Measurements from ENCODE around the gene IGIP.
"Not testable (repeated sequence)": the region's sequence is repeated elsewhere in the genome, so short reads cannot be mapped to it uniquely, and the experiment has no call there.

The IGIP gene

DNA sequence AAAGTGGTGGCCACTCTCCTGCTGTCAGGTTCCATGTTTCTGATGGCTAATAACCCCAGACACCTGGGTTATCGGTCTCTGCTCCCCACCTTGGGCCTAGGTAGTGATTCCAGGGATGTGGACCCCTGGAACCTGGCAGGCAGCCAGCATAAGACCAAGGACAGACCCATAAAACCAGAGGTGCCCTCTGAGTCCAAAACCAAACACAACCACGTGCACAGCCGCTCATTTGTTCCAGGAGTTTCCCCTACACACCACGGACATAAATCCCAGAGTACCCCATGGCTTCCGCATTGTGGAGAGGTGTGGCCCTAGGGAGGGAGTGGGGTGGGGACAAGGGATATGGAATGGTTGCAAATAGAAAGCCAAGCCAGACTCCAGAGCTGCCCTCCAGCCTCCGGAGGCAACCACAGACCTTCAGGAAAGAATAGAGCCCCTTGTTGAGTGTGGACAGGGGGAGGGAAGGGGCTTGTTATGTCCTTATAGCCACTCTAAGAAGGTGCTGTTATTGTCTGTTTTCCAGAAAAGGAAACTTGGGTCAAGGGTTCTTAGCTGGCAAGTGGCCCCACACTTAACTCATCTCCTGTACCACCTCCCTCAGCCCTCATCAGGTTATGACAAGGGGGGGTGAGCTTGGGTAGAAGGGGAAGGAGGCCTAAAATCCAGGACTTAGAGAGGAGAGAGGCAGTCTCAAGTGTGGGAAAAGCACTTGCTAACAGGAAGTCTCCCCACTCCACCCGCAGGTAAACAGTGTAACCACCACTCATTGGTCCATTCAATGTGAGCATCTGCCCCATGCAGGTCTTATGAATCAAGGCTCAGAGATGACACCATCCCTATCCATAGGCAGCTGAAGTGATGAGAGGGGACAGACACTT, 25.6 kb downstream of the IGIP start:
- Histone ChIP-seq H3K4me2 (ENCODE audit: low read length) (no peak overlapping the region), H2BK15ac (replicated peaks; ENCODE audit: low read depth) (no peak overlapping the region), H3K27ac (ENCODE audit: low read depth, low read length) (no peak overlapping the region), H3K23ac (ENCODE audit: low read length) (no peak overlapping the region), H2AK5ac (ENCODE audit: low read length) (no peak overlapping the region), H3K56ac (ENCODE audit: low read length) (no peak overlapping the region), H2BK5ac (ENCODE audit: low read length) (no peak overlapping the region), H3K27me3 (ENCODE audit: insufficient read depth, low read length, poor library complexity) (peaks cover 19% of the 10 kb centered on the region), H4K8ac (ENCODE audit: low read depth, low read length) (no peak overlapping the region), H2BK120ac (ENCODE audit: low read depth, low read length) (no peak overlapping the region), H3K4me3 (ENCODE audit: low read length) (no peak overlapping the region), H3K79me2 (ENCODE audit: control insufficient read depth, insufficient read depth, low read length) (no peaks in the 10 kb centered on the region), H3K79me1 (ENCODE audit: low read length) (no peaks in the 10 kb centered on the region), H4K5ac (ENCODE audit: low read length) (no peak overlapping the region), H3K4me1 (ENCODE audit: control insufficient read depth, low read depth, low read length) (peaks cover 6% of the 10 kb centered on the region), H3K4ac (ENCODE audit: low read depth, low read length) (no peak overlapping the region), H3K9ac (ENCODE audit: low read length) (no peak overlapping the region), H3K36me3 (ENCODE audit: control insufficient read depth, insufficient read depth, low read length) (no peaks in the 10 kb centered on the region), H3K18ac (ENCODE audit: low read length) (no peak overlapping the region)
- WGBS (ENCODE audit: extremely low coverage, insufficient coverage, low lambda C conversion rate), result no CpG with 5 or more reads among the region's 7 CpGs
- no peak for DNase-seq

DNA sequence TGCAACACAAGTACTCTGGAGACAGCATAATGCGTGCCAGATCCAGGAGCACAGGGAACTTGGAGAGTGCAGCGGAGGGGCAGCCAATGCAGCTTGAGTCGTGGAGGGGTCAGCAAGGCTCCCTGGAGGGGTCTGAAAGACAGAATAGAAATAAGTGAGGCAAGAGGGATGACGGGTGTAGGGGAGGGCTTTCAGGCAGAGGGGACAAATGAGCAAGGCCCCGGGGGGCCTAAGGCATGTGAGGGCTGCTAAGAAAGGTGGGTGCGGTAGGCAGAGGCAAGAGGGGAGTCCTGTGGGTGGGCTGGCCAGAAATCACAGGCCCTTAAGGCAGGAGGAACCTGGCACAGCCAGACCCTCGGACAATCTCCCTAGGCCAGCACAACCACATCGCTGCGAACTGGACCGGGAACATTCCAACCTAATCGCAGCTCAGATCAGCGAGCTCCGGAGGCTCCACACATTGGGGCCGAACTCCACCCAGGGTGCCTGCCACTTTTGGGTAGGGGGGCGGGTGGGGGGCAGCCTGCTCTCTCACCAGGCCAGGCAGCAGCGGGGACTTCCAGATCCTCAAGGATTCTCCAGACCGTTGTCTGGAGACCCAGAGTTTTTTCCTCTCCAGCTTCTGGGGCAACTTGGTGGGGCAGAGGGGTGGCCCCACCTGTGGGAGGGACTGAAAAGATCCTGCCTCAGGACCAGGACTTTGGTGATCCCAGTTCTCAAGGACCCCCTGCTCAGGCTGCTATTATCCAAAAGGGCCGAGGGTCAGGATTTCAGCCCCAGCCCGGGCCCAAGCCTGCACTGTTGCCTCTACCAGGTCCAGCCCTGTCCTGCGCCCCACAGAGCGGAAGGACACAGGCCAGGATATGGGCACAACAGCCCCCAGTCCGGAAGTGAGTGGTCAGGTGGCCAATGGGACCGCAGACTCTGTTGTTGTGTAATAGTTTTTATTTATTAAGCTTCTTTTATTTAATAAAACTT, 26.6 kb downstream of the IGIP start:
- no peak for DNase-seq
- H3K56ac ChIP-seq (ENCODE audit: low read length), result peak overlapping the region; percentile 42
- H3K4ac ChIP-seq (ENCODE audit: low read depth, low read length), result no peak overlapping the region
- no peak overlapping the region for H2BK15ac ChIP-seq (replicated peaks; ENCODE audit: low read depth)
- H2BK120ac ChIP-seq (ENCODE audit: low read depth, low read length), result no peak overlapping the region
- peaks cover 10% of the 10 kb centered on the region for H3K27me3 ChIP-seq (ENCODE audit: insufficient read depth, low read length, poor library complexity)
- peak overlapping the region; percentile 8 for H3K4me2 ChIP-seq (ENCODE audit: low read length)
- no peaks in the 10 kb centered on the region for H3K79me2 ChIP-seq (ENCODE audit: control insufficient read depth, insufficient read depth, low read length)
- H4K5ac ChIP-seq (ENCODE audit: low read length), result no peak overlapping the region
- no peak overlapping the region for H3K18ac ChIP-seq (ENCODE audit: low read length)
- H3K4me3 ChIP-seq (ENCODE audit: low read length), result no peak overlapping the region
- H3K27ac ChIP-seq (ENCODE audit: low read depth, low read length), result no peak overlapping the region
- H3K23ac ChIP-seq (ENCODE audit: low read length), result no peak overlapping the region
- H3K36me3 ChIP-seq (ENCODE audit: control insufficient read depth, insufficient read depth, low read length), result no peaks in the 10 kb centered on the region
- H3K79me1 ChIP-seq (ENCODE audit: low read length), result no peaks in the 10 kb centered on the region
- no peak overlapping the region for H3K9ac ChIP-seq (ENCODE audit: low read length)
- H3K4me1 ChIP-seq (ENCODE audit: control insufficient read depth, low read depth, low read length), result peaks cover 6% of the 10 kb centered on the region
- no peak overlapping the region for H4K8ac ChIP-seq (ENCODE audit: low read depth, low read length)
- WGBS (ENCODE audit: extremely low coverage, insufficient coverage, low lambda C conversion rate), result no CpG with 5 or more reads among the region's 23 CpGs
- H2BK5ac ChIP-seq (ENCODE audit: low read length), result no peak overlapping the region
- H2AK5ac ChIP-seq (ENCODE audit: low read length), result no peak overlapping the region

DNA sequence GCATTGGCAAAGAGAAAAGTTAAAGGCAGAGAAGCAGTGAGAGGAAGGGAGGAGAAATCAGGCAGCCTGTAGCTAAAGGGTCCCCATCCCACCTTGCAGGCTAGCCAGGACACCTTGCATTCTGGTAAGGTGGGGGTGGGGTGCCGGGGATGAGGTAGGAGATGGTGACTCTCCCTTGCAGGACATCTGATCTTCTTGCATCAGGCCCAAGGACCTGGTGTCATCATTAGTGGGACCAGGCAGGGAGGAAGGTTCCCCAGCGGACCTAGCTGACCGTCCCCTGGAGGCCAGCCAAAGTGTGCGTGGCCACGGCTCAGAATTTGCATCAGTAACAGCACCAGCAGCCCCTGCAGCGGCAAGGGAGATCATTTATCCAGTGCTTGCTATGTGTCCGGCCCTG, 27.5 kb downstream of the IGIP start:
- H3K4me2 ChIP-seq (ENCODE audit: low read length), result no peak overlapping the region
- no peaks in the 10 kb centered on the region for H3K79me2 ChIP-seq (ENCODE audit: control insufficient read depth, insufficient read depth, low read length)
- no CpG with 5 or more reads among the region's 7 CpGs for WGBS (ENCODE audit: extremely low coverage, insufficient coverage, low lambda C conversion rate)
- no peak overlapping the region for H4K5ac ChIP-seq (ENCODE audit: low read length)
- H2BK120ac ChIP-seq (ENCODE audit: low read depth, low read length), result no peak overlapping the region
- H3K56ac ChIP-seq (ENCODE audit: low read length), result no peak overlapping the region
- no peaks in the 10 kb centered on the region for H3K36me3 ChIP-seq (ENCODE audit: control insufficient read depth, insufficient read depth, low read length)
- H3K27ac ChIP-seq (ENCODE audit: low read depth, low read length), result no peak overlapping the region
- no peak overlapping the region for H3K4ac ChIP-seq (ENCODE audit: low read depth, low read length)
- H3K4me3 ChIP-seq (ENCODE audit: low read length), result no peak overlapping the region
- no peak overlapping the region for H2AK5ac ChIP-seq (ENCODE audit: low read length)
- H2BK5ac ChIP-seq (ENCODE audit: low read length), result no peak overlapping the region
- no peak overlapping the region for H2BK15ac ChIP-seq (replicated peaks; ENCODE audit: low read depth)
- H3K79me1 ChIP-seq (ENCODE audit: low read length), result no peaks in the 10 kb centered on the region
- H3K23ac ChIP-seq (ENCODE audit: low read length), result no peak overlapping the region
- no peak overlapping the region for H3K18ac ChIP-seq (ENCODE audit: low read length)
- no peak overlapping the region for H4K8ac ChIP-seq (ENCODE audit: low read depth, low read length)
- DNase-seq, result peak; percentile 54
- H3K4me1 ChIP-seq (ENCODE audit: control insufficient read depth, low read depth, low read length), result peaks cover 6% of the 10 kb centered on the region
- no peak overlapping the region for H3K9ac ChIP-seq (ENCODE audit: low read length)
- H3K27me3 ChIP-seq (ENCODE audit: insufficient read depth, low read length, poor library complexity), result peaks cover under 1% of the 10 kb centered on the region

DNA sequence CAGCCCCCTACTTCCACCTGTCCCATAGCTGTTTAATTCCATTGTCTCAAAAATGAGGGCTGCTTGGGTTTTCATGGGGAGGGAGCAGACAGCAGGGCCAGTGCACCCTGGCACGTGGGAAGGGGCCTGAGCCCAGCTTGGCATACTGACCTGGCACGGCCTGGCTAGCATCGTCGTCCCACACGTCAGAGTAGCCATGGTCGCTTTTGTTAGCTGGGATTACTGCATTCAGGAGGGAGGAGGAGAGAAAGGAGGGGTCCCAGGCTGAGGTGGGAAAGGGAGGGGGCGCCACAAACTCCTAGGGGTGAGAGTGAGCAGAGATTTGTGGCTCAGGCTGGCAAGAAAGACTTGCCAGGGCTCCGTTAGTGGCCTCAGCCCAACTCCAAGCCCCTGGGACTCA, 28.2 kb downstream of the IGIP start:
- no peak overlapping the region for H2AK5ac ChIP-seq (ENCODE audit: low read length)
- no peak overlapping the region for H3K9ac ChIP-seq (ENCODE audit: low read length)
- no peak overlapping the region for H2BK5ac ChIP-seq (ENCODE audit: low read length)
- H2BK15ac ChIP-seq (replicated peaks; ENCODE audit: low read depth), result no peak overlapping the region
- H3K79me1 ChIP-seq (ENCODE audit: low read length), result no peaks in the 10 kb centered on the region
- no peaks in the 10 kb centered on the region for H3K79me2 ChIP-seq (ENCODE audit: control insufficient read depth, insufficient read depth, low read length)
- H3K27ac ChIP-seq (ENCODE audit: low read depth, low read length), result no peak overlapping the region
- peak overlapping the region; percentile 22 for H3K56ac ChIP-seq (ENCODE audit: low read length)
- DNase-seq, result no peak
- H4K5ac ChIP-seq (ENCODE audit: low read length), result no peak overlapping the region
- no CpG with 5 or more reads among the region's 8 CpGs for WGBS (ENCODE audit: extremely low coverage, insufficient coverage, low lambda C conversion rate)
- no peak overlapping the region for H2BK120ac ChIP-seq (ENCODE audit: low read depth, low read length)
- peak overlapping the region; percentile 59 for H3K23ac ChIP-seq (ENCODE audit: low read length)
- peaks cover 6% of the 10 kb centered on the region for H3K4me1 ChIP-seq (ENCODE audit: control insufficient read depth, low read depth, low read length)
- H3K4ac ChIP-seq (ENCODE audit: low read depth, low read length), result no peak overlapping the region
- H3K27me3 ChIP-seq (ENCODE audit: insufficient read depth, low read length, poor library complexity), result no peaks in the 10 kb centered on the region
- no peak overlapping the region for H3K4me3 ChIP-seq (ENCODE audit: low read length)
- no peaks in the 10 kb centered on the region for H3K36me3 ChIP-seq (ENCODE audit: control insufficient read depth, insufficient read depth, low read length)
- H3K4me2 ChIP-seq (ENCODE audit: low read length), result no peak overlapping the region
- H4K8ac ChIP-seq (ENCODE audit: low read depth, low read length), result no peak overlapping the region
- no peak overlapping the region for H3K18ac ChIP-seq (ENCODE audit: low read length)

DNA sequence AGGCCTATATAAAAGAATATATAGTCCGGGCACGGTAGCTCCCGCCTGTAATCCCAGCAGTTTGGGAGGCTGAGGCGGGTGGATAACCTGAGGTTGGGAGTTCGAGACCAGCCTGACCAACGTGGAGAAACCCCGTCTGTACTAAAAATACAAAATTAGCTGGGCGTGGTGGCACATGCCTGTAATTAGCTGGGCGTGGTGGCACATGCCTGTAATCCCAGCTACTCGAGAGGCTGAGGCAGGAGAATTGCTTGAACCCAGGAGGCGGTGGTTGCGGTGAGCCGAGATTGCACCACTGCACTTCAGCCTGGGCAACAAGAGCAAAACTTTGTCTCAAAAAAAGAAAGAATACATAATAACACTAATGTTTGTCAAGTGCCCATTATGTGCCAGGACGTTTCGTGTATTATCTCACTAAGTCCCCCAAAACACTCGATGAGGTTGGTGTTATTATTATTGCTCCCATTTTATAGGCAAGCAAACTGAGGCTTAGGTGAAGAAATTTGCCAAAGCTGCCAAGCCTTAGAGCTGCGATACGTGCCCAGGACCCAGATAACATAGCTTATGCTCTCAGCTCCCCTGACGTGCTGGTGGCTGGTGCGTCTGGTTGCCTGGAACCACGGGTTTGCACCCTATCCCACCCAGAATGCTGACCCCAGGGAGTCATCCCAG, 29.1 kb downstream of the IGIP start:
- not testable (repeated sequence) for H3K4ac ChIP-seq (ENCODE audit: low read depth, low read length); H2BK5ac ChIP-seq (ENCODE audit: low read length); H3K79me1 ChIP-seq (ENCODE audit: low read length); H4K5ac ChIP-seq (ENCODE audit: low read length); H3K4me3 ChIP-seq (ENCODE audit: low read length); H3K23ac ChIP-seq (ENCODE audit: low read length); H2BK15ac ChIP-seq (replicated peaks; ENCODE audit: low read depth); H3K9ac ChIP-seq (ENCODE audit: low read length); H4K8ac ChIP-seq (ENCODE audit: low read depth, low read length); H3K36me3 ChIP-seq (ENCODE audit: control insufficient read depth, insufficient read depth, low read length); H3K4me1 ChIP-seq (ENCODE audit: control insufficient read depth, low read depth, low read length); H2AK5ac ChIP-seq (ENCODE audit: low read length); H3K18ac ChIP-seq (ENCODE audit: low read length); H3K27me3 ChIP-seq (ENCODE audit: insufficient read depth, low read length, poor library complexity); H2BK120ac ChIP-seq (ENCODE audit: low read depth, low read length); H3K4me2 ChIP-seq (ENCODE audit: low read length); H3K56ac ChIP-seq (ENCODE audit: low read length); DNase-seq; H3K79me2 ChIP-seq (ENCODE audit: control insufficient read depth, insufficient read depth, low read length); H3K27ac ChIP-seq (ENCODE audit: low read depth, low read length)
- no CpG with 5 or more reads among the region's 21 CpGs for WGBS (ENCODE audit: extremely low coverage, insufficient coverage, low lambda C conversion rate)
